ENCODE results near the gene FIZ1. TPM values are rescaled to one million over a fixed set of nuclear protein-coding genes. Genes with fewer than 3 reads are reported as not detected.
A peak's percentile ranks its signal among the peaks of the same experiment; 100 is the strongest.

The FIZ1 gene
- total and polyA plus RNA-seq, 2 experiments from 2014 or later: 5.4 to 10.1 TPM

- TF ChIP-seq ZNF462 (CRISPR knock-in tag; IDR thresholded peaks at IDR 0.05) (no peak), REST (IDR thresholded peaks at IDR 0.05; ENCODE audit: unreplicated experiment) (no peak), NANOG (IDR thresholded peaks at IDR 0.05; ENCODE audit: borderline replicate concordance) (no peak)
Measured at GRCh38 chr19:55644191-55644833, 45.0 kb upstream of the FIZ1 start (continued).

GRCh38 chr19:55643887-55644176 lies 44.5 kb upstream of the FIZ1 start:
- no peak for ATAC-seq
- H3K9me2 ChIP-seq (ENCODE audit: insufficient read depth): 0 out of 2 replicates have a peak, but pooled peaks cover 3% of the 10 kb centered on the region
- Mint-ChIP-seq H3K4me3 (peak overlapping the region; percentile 84), H3K27ac (peak overlapping the region; percentile 97), H3K36me3 (ENCODE audit: low read depth) (peaks cover 44% of the 10 kb centered on the region), H3K4me1 (peaks cover 25% of the 10 kb centered on the region), H3K9me3 (peaks cover 8% of the 10 kb centered on the region), H3K27me3 (ENCODE audit: insufficient read depth, low read depth, poor library complexity) (peaks cover 41% of the 10 kb centered on the region)
- peaks cover 35% of the 10 kb centered on the region for H3F3A ChIP-seq (replicated peaks; ENCODE audit: low read depth)
- no peak overlapping the region for H3K27ac ChIP-seq (ENCODE audit: low read depth)
- H3K79me2 ChIP-seq (replicated peaks; ENCODE audit: insufficient read depth): peaks cover 37% of the 10 kb centered on the region
- H3K36me3 ChIP-seq (ENCODE audit: insufficient read depth): no peaks in the 10 kb centered on the region
- H3K4me2 ChIP-seq: peak overlapping the region; percentile 96
- H4K20me1 ChIP-seq (replicated peaks; ENCODE audit: insufficient read depth): no peaks in the 10 kb centered on the region
- DNase-seq (ENCODE audit: low spot score): no peak
- no peak for TF ChIP-seq JUNB (IDR thresholded peaks at IDR 0.05; ENCODE audit: unreplicated experiment)
- TF ChIP-seq ZNF462 (CRISPR knock-in tag; IDR thresholded peaks at IDR 0.05): no peak
- no peak for TF ChIP-seq POLR2AphosphoS5 (IDR thresholded peaks at IDR 0.05; ENCODE audit: low read depth)
- peak overlapping the region; percentile 89 for H3K4me3 ChIP-seq
- no peaks in the 10 kb centered on the region; the same call in 1 of the 2 replicates for H3K4me1 ChIP-seq (ENCODE audit: insufficient read depth)
- no peaks in the 10 kb centered on the region for H3K27me3 ChIP-seq (ENCODE audit: insufficient read depth)
- no peak overlapping the region for H2AFZ ChIP-seq
